SK-N-SH treated with all-trans-retinoic acid at 6 μM for 48 hours (cell line): ENCODE measurements around the gene KCNQ5.

ENCODE experiments used
- CSDC2 ChIP-seq: fragments of 250-450 bp; sonication (Bioruptor Pico); IDR thresholded peaks from 2 replicates; pipeline ENCODE4 v1.5.0; 2020; ENCODE audit warnings: mild to moderate bottlenecking, moderate library complexity
- ESRRG ChIP-seq: fragments of 250-450 bp; sonication (Bioruptor Pico); IDR thresholded peaks from 2 replicates; pipeline ENCODE4 v1.6.1; 2021; ENCODE audit warnings: mild to moderate bottlenecking
- GLIS3 ChIP-seq: fragments of 250-450 bp; sonication (Bioruptor Pico); IDR thresholded peaks from 2 replicates; pipeline ENCODE4 v1.5.0; 2020; ENCODE audit warnings: mild to moderate bottlenecking, moderate library complexity
- PATZ1 ChIP-seq: fragments of 250-450 bp; sonication (Bioruptor Pico); IDR thresholded peaks from 2 replicates; pipeline ENCODE4 v1.8.0; 2020; ENCODE audit warnings: mild to moderate bottlenecking, moderate library complexity, borderline replicate concordance
- RARB ChIP-seq: fragments of 250-450 bp; sonication (Bioruptor Pico); IDR thresholded peaks from 2 replicates; pipeline ENCODE4 v1.8.0; 2021; ENCODE audit warnings: mild to moderate bottlenecking, moderate library complexity
- SNAI2 ChIP-seq: fragments of 250-450 bp; sonication (Bioruptor Pico); IDR thresholded peaks from 2 replicates; pipeline ENCODE4 v1.5.0; 2020; ENCODE audit warnings: mild to moderate bottlenecking, moderate library complexity
- ZNF8 ChIP-seq: fragments of 450-650 bp; formaldehyde crosslinking; IDR thresholded peaks from 2 replicates; pipeline ENCODE4 v1.5.0; 2020; ENCODE audit warnings: mild to moderate bottlenecking, moderate library complexity
- TF ChIP-seq, protein P1 (sequence below): fragments of 250-450 bp; sonication (Bioruptor Pico); IDR thresholded peaks from 2 replicates; pipeline ENCODE4 v1.5.1; 2021; ENCODE audit warnings: mild to moderate bottlenecking, moderate library complexity

- TF ChIP-seq, protein P1, sequence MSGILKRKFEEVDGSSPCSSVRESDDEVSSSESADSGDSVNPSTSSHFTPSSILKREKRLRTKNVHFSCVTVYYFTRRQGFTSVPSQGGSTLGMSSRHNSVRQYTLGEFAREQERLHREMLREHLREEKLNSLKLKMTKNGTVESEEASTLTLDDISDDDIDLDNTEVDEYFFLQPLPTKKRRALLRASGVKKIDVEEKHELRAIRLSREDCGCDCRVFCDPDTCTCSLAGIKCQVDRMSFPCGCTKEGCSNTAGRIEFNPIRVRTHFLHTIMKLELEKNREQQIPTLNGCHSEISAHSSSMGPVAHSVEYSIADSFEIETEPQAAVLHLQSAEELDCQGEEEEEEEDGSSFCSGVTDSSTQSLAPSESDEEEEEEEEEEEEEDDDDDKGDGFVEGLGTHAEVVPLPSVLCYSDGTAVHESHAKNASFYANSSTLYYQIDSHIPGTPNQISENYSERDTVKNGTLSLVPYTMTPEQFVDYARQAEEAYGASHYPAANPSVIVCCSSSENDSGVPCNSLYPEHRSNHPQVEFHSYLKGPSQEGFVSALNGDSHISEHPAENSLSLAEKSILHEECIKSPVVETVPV (CRISPR knock-in tag): no peak
- TF ChIP-seq RARB: no peak
- TF ChIP-seq PATZ1 (CRISPR knock-in tag): no peak
- no peak for TF ChIP-seq CSDC2 (CRISPR knock-in tag)
- no peak for TF ChIP-seq ESRRG
- TF ChIP-seq SNAI2 (CRISPR knock-in tag): no peak
- no peak for TF ChIP-seq ZNF8
- no peak for TF ChIP-seq GLIS3 (CRISPR knock-in tag)
These were observed 51.0 kb downstream of the KCNQ5 start for GRCh38 chr6:72672906-72673305.
